GM19468 (cell line): ENCODE results near the gene SIDT1.
A peak's percentile ranks its signal among the peaks of the same experiment; 100 is the strongest.

ENCODE experiments used
- ATAC-seq: cut with Tn5 transposase; IDR thresholded peaks from one replicate; pipeline ENCODE4 v1.9.1; 2021; ENCODE audit warnings: mild to moderate bottlenecking, moderate library complexity, moderate number of reproducible peaks; ENCODE audit not compliant: unreplicated experiment; ENCODE audit errors: extremely low read depth

Gene SIDT1

GRCh38 chr3:113589971-113590370, 57.6 kb downstream of the SIDT1 start:
- ATAC-seq = no peak

- no peak for ATAC-seq
Measured at GRCh38 chr3:113590983-113591382, 58.6 kb downstream of the SIDT1 start.

- ATAC-seq = no peak
Measured at GRCh38 chr3:113594066-113594465, 61.7 kb downstream of the SIDT1 start.

- ATAC-seq = no peak
Measured at GRCh38 chr3:113597596-113598354, 65.4 kb downstream of the SIDT1 start.

GRCh38 chr3:113600418-113601182, 68.2 kb downstream of the SIDT1 start:
- ATAC-seq = no peak

GRCh38 chr3:113601240-113601639, 68.9 kb downstream of the SIDT1 start:
- ATAC-seq = no peak

- ATAC-seq = no peak
Measured at GRCh38 chr3:113602256-113602655, 69.9 kb downstream of the SIDT1 start.

GRCh38 chr3:113602836-113603235, 70.5 kb downstream of the SIDT1 start:
- ATAC-seq = no peak

- ATAC-seq = peak; percentile 98
Measured at GRCh38 chr3:113606539-113607218, 74.3 kb downstream of the SIDT1 start.

GRCh38 chr3:113607219-113607596, 74.9 kb downstream of the SIDT1 start:
- no peak for ATAC-seq

GRCh38 chr3:113614402-113614801, 82.0 kb downstream of the SIDT1 start:
- ATAC-seq = no peak

- no peak for ATAC-seq
Measured at GRCh38 chr3:113615976-113616375, 83.6 kb downstream of the SIDT1 start.

- no peak for ATAC-seq
Measured at GRCh38 chr3:113617726-113618125, 85.4 kb downstream of the SIDT1 start.

GRCh38 chr3:113620091-113620490, 87.7 kb downstream of the SIDT1 start:
- ATAC-seq = no peak

- no peak for ATAC-seq
Measured at GRCh38 chr3:113623324-113623723, 91.0 kb downstream of the SIDT1 start.

- no peak for ATAC-seq
Measured at GRCh38 chr3:113623811-113624210, 91.5 kb downstream of the SIDT1 start.

GRCh38 chr3:113625834-113626233, 93.5 kb downstream of the SIDT1 start:
- no peak for ATAC-seq

GRCh38 chr3:113626503-113627371, 94.4 kb downstream of the SIDT1 start:
- no peak for ATAC-seq

- ATAC-seq = no peak
Measured at GRCh38 chr3:113628316-113628715, 96.0 kb downstream of the SIDT1 start.

GRCh38 chr3:113628788-113629187, 96.4 kb downstream of the SIDT1 start:
- no peak for ATAC-seq
